NCI-H748 (cell line): ENCODE measurements around the gene OIT3.

Source experiments
- DNase-seq: peaks from one replicate; lab custom pipeline; 2025; ENCODE audit not compliant: unreplicated experiment; lab: John Stamatoyannopoulos, UW

The OIT3 gene

GRCh38 chr10:72893136-72893798 lies at the start of gene OIT3:
Gene OIT3, plus strand, starts transcription at chr10:72893739. Its CDS starts 60 bp downstream, at chr10:72893799.
- DNase-seq: no peak

GRCh38 chr10:72846238-72846637 lies 47.3 kb upstream of the OIT3 start:
- no peak for DNase-seq

- no peak for DNase-seq
These were observed 45.9 kb upstream of the OIT3 start for GRCh38 chr10:72847681-72848080.

GRCh38 chr10:72850861-72851260 lies 42.7 kb upstream of the OIT3 start:
- no peak for DNase-seq

- no peak for DNase-seq
These were observed 42.0 kb upstream of the OIT3 start for GRCh38 chr10:72851509-72851908.

- DNase-seq: no peak
These were observed 41.0 kb upstream of the OIT3 start for GRCh38 chr10:72852508-72852907.

GRCh38 chr10:72855129-72855528 lies 38.4 kb upstream of the OIT3 start:
- DNase-seq: no peak

GRCh38 chr10:72855790-72856189 lies 37.7 kb upstream of the OIT3 start:
- no peak for DNase-seq

- DNase-seq: no peak
These were observed 35.5 kb upstream of the OIT3 start for GRCh38 chr10:72858067-72858466.

GRCh38 chr10:72862957-72863356 lies 30.6 kb upstream of the OIT3 start:
- DNase-seq: no peak

GRCh38 chr10:72875250-72876055 lies 18.1 kb upstream of the OIT3 start:
- DNase-seq: peak; percentile 27

GRCh38 chr10:72879245-72879644 lies 14.3 kb upstream of the OIT3 start:
- no peak for DNase-seq

- DNase-seq: no peak
These were observed 12.2 kb upstream of the OIT3 start for GRCh38 chr10:72881291-72881690.

- no peak for DNase-seq
These were observed 9.7 kb upstream of the OIT3 start for GRCh38 chr10:72883861-72884260.

- no peak for DNase-seq
These were observed 7.6 kb upstream of the OIT3 start for GRCh38 chr10:72885953-72886352.

GRCh38 chr10:72886621-72887020 lies 6.9 kb upstream of the OIT3 start:
- no peak for DNase-seq

- DNase-seq: no peak
These were observed 6.5 kb upstream of the OIT3 start for GRCh38 chr10:72887043-72887442.

GRCh38 chr10:72888151-72888638 lies 5.3 kb upstream of the OIT3 start:
- DNase-seq: no peak

GRCh38 chr10:72889391-72889831 lies 4.1 kb upstream of the OIT3 start:
- peak; percentile 85 for DNase-seq

GRCh38 chr10:72890086-72890485 lies 3.5 kb upstream of the OIT3 start:
- DNase-seq: no peak

- no peak for DNase-seq
These were observed 1.8 kb downstream of the OIT3 start for GRCh38 chr10:72895236-72895850.

GRCh38 chr10:72898616-72899015 lies 5.1 kb downstream of the OIT3 start:
- no peak for DNase-seq
